ENCODE measurements around the gene SERTAD4. TPM values are rescaled to one million over a fixed set of nuclear protein-coding genes. Genes with fewer than 3 reads are reported as not detected.

Gene SERTAD4
- total and polyA plus RNA-seq, 4 donors: under 0.01 to 0.02 (median under 0.01) TPM; not detected in 1

DNA sequence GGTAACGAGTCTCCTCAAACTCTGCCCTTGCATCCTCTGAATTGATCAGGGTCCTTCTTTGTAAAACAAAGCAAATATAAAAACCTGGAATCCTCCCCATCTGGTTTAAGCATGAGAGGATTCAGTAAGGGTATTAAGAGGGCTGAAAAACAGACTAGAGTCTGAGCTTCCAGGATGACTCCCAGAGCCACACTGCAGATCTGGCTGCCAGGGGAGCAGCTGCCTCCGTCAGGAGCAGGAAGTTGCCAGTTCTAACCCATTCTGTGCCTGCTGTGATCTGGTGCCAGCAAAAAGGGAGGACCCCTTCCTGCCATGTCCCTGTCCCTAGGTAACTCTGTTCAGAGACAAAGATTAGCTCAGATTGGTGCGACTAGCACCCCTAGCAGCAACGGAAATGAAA lies 27.5 kb downstream of the SERTAD4 start:
- no peak overlapping the region for H3K9ac ChIP-seq (ENCODE audit: low read depth in 1 of 2, low read length in 2 of 2)
- TF ChIP-seq, protein P1, sequence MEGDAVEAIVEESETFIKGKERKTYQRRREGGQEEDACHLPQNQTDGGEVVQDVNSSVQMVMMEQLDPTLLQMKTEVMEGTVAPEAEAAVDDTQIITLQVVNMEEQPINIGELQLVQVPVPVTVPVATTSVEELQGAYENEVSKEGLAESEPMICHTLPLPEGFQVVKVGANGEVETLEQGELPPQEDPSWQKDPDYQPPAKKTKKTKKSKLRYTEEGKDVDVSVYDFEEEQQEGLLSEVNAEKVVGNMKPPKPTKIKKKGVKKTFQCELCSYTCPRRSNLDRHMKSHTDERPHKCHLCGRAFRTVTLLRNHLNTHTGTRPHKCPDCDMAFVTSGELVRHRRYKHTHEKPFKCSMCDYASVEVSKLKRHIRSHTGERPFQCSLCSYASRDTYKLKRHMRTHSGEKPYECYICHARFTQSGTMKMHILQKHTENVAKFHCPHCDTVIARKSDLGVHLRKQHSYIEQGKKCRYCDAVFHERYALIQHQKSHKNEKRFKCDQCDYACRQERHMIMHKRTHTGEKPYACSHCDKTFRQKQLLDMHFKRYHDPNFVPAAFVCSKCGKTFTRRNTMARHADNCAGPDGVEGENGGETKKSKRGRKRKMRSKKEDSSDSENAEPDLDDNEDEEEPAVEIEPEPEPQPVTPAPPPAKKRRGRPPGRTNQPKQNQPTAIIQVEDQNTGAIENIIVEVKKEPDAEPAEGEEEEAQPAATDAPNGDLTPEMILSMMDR (IDR thresholded peaks at IDR 0.05; ENCODE audit: low read depth, low read length, missing input control): no peak
- TF ChIP-seq EGR1 (IDR thresholded peaks at IDR 0.05; ENCODE audit: low read depth in 2 of 2) (no peak), FOXA1 (IDR thresholded peaks at IDR 0.05) (no peak), HNF4A (conservative IDR thresholded peaks at IDR 0.05) (no peak), RAD21 (IDR thresholded peaks at IDR 0.05) (no peak), SP1 (IDR thresholded peaks at IDR 0.05) (no peak), RXRA (IDR thresholded peaks at IDR 0.05) (no peak)
- TF ChIP-seq, protein P2, sequence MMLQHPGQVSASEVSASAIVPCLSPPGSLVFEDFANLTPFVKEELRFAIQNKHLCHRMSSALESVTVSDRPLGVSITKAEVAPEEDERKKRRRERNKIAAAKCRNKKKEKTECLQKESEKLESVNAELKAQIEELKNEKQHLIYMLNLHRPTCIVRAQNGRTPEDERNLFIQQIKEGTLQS (IDR thresholded peaks at IDR 0.05): no peak
- TF ChIP-seq, protein P3, sequence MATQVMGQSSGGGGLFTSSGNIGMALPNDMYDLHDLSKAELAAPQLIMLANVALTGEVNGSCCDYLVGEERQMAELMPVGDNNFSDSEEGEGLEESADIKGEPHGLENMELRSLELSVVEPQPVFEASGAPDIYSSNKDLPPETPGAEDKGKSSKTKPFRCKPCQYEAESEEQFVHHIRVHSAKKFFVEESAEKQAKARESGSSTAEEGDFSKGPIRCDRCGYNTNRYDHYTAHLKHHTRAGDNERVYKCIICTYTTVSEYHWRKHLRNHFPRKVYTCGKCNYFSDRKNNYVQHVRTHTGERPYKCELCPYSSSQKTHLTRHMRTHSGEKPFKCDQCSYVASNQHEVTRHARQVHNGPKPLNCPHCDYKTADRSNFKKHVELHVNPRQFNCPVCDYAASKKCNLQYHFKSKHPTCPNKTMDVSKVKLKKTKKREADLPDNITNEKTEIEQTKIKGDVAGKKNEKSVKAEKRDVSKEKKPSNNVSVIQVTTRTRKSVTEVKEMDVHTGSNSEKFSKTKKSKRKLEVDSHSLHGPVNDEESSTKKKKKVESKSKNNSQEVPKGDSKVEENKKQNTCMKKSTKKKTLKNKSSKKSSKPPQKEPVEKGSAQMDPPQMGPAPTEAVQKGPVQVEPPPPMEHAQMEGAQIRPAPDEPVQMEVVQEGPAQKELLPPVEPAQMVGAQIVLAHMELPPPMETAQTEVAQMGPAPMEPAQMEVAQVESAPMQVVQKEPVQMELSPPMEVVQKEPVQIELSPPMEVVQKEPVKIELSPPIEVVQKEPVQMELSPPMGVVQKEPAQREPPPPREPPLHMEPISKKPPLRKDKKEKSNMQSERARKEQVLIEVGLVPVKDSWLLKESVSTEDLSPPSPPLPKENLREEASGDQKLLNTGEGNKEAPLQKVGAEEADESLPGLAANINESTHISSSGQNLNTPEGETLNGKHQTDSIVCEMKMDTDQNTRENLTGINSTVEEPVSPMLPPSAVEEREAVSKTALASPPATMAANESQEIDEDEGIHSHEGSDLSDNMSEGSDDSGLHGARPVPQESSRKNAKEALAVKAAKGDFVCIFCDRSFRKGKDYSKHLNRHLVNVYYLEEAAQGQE (IDR thresholded peaks at IDR 0.05): no peak
- WGBS: 68% methylated on average over 4 of the region's 4 CpGs

DNA sequence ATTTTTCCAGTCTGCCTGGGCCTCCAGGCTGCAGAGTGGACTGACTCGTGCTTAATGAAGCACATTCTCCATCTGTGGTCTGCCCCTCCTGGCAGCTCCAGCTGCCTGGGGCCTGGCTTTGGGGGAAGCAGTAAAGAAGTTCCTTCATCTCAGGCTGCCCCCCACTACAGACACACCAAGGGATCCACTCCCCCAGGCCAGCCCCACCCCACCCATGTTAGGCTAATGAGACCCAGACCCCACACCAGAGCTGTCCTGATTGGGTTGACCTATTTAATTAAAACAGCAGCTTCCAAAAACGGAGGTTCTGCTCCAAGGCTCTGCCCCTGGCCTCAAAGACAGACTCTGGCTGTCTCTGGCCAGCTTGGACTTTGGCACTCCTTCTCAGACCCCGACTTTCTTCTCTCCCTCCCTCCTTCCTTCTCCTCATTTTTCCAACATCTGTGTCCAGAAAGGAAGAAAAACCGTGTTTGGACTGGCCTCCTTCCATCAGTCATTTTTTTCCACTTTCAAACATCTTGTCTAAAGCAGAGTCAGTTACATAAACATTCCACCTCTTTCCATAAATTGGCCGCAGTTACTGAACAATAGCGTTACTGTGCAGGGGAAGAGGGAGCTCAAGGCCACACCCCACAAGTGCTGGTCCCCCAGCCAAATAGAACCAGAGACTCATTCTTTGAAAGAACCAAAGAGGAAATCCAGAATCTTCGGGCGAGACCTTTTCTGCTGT lies 29.7 kb downstream of the SERTAD4 start:
- no peak overlapping the region for H3K4me3 ChIP-seq (ENCODE audit: low read depth in 1 of 3, low read length in 3 of 3)
- H3K36me3 ChIP-seq (ENCODE audit: control insufficient read depth in 4 of 4, insufficient read depth in 3 of 4, low read depth in 1 of 4, low read length in 3 of 4): no peaks in the 10 kb centered on the region
- H3K4me1 ChIP-seq (ENCODE audit: control insufficient read depth in 4 of 4, insufficient read depth in 4 of 4, low read length in 3 of 4): no peaks in the 10 kb centered on the region
- no peak for DNase-seq (ENCODE audit: low spot score)
- no peak overlapping the region for H3K27ac ChIP-seq (ENCODE audit: low read depth in 1 of 2, low read length in 2 of 2)
- H3K27me3 ChIP-seq (ENCODE audit: control insufficient read depth in 4 of 4, insufficient read depth in 4 of 4, low read length in 3 of 4): peaks cover 0 to 11% (median 0%) of the 10 kb centered on the region in 4 donors
- no peaks in the 10 kb centered on the region for H3K9me3 ChIP-seq (ENCODE audit: control insufficient read depth in 4 of 4, low read length in 3 of 4)
- WGBS: 58% methylated on average over 8 of the region's 8 CpGs
- no peak overlapping the region for H3K9ac ChIP-seq (ENCODE audit: low read depth in 1 of 2, low read length in 2 of 2)
- TF ChIP-seq YY1 (IDR thresholded peaks at IDR 0.05) (no peak), FOXA2 (IDR thresholded peaks at IDR 0.05) (no peak), GABPA (IDR thresholded peaks at IDR 0.05 in 1 of 2, conservative IDR thresholded peaks at IDR 0.05 in 1 of 2) (no peak), RAD21 (IDR thresholded peaks at IDR 0.05) (no peak), JUND (IDR thresholded peaks at IDR 0.05) (no peak), RXRA (IDR thresholded peaks at IDR 0.05) (no peak), EGR1 (IDR thresholded peaks at IDR 0.05; ENCODE audit: low read depth in 2 of 2) (no peak), HNF4G (IDR thresholded peaks at IDR 0.05) (no peak), SP1 (IDR thresholded peaks at IDR 0.05) (no peak), NR2F2 (IDR thresholded peaks at IDR 0.05) (no peak)
- TF ChIP-seq, protein P1 (IDR thresholded peaks at IDR 0.05; ENCODE audit: low read depth, low read length, missing input control): no peak
- TF ChIP-seq, protein P4, sequence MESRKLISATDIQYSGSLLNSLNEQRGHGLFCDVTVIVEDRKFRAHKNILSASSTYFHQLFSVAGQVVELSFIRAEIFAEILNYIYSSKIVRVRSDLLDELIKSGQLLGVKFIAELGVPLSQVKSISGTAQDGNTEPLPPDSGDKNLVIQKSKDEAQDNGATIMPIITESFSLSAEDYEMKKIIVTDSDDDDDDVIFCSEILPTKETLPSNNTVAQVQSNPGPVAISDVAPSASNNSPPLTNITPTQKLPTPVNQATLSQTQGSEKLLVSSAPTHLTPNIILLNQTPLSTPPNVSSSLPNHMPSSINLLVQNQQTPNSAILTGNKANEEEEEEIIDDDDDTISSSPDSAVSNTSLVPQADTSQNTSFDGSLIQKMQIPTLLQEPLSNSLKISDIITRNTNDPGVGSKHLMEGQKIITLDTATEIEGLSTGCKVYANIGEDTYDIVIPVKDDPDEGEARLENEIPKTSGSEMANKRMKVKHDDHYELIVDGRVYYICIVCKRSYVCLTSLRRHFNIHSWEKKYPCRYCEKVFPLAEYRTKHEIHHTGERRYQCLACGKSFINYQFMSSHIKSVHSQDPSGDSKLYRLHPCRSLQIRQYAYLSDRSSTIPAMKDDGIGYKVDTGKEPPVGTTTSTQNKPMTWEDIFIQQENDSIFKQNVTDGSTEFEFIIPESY (IDR thresholded peaks at IDR 0.05): no peak
- TF ChIP-seq, protein P3 (IDR thresholded peaks at IDR 0.05): no peak
- TF ChIP-seq, protein P2 (IDR thresholded peaks at IDR 0.05): no peak

More for the DNA sequence above, 27.5 kb downstream of the SERTAD4 start:
- no peaks in the 10 kb centered on the region for H3K9me3 ChIP-seq (ENCODE audit: control insufficient read depth in 4 of 4, low read length in 3 of 4)
- no peak for DNase-seq (ENCODE audit: low spot score)
- H3K27ac ChIP-seq (ENCODE audit: low read depth in 1 of 2, low read length in 2 of 2): no peak overlapping the region
- H3K4me3 ChIP-seq (ENCODE audit: low read depth in 1 of 3, low read length in 3 of 3): no peak overlapping the region
- no peaks in the 10 kb centered on the region for H3K36me3 ChIP-seq (ENCODE audit: control insufficient read depth in 4 of 4, insufficient read depth in 3 of 4, low read depth in 1 of 4, low read length in 3 of 4)
- no peaks in the 10 kb centered on the region for H3K4me1 ChIP-seq (ENCODE audit: control insufficient read depth in 4 of 4, insufficient read depth in 4 of 4, low read length in 3 of 4)
- H3K27me3 ChIP-seq (ENCODE audit: control insufficient read depth in 4 of 4, insufficient read depth in 4 of 4, low read length in 3 of 4): peaks cover 0 to 11% (median 0%) of the 10 kb centered on the region in 4 donors
